ENCODE measurements around the gene ELFN1.

Gene ELFN1

DNA sequence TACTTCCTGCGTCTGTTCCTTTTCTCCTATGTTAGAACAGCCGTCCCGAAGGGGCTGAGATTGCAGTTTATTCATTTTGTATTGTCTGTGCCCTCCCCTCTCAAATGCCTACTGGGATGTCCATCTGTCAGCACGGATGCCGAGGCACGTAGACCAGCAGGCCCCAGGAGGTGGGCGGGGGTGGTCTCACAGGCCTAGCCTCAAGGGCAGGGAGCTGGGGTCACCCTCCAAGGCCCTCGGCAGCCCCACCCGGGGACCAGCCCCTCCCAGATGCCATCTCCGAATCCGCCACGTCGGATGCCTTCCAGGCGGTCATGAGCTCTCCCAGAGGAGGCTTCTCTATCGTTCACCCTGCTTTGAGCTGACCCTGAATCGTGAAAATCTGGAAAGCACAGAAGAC, 59.7 kb downstream of the ELFN1 start:
- no peak for DNase-seq

DNA sequence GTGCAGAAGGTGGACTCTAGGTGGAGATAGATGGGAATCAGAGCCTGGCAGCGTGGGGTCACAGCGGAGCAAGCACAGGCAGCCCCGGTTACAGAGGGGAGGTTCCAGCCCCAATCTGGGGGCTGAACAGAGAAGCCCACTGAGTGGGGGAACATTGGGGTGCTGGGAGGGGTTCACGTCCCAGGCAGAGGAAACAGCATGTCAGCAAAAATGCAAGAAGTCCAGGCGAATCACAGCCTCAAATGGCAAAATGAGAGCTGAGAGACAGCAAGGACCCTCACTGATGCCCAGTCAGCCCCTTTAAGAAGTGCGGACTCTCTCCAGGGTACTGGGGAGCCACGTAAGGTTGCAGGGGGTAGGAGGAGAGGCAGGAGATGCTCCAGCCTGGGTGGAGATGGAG, 62.0 kb downstream of the ELFN1 start:
- no peak for DNase-seq

DNA sequence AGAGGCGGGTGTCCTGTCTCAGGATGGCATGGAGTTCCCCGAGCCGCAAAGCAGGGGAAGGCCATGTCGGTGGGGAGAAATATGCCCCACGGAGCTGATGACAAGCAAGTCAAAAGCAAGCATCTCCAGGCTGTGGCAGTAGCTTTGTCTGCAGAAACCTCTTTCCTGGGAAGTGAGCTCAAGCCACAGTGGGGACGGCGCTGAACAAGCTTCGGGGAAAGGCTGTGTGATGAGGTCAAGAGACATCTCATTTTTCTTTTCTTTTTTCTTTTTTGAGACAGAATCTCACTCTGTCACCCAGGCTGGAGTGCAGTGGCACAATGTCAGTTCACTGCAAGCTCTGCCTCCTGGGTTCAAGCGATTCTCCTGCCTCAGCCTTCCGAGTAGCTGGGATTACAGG, 62.6 kb downstream of the ELFN1 start:
- no peak for DNase-seq

DNA sequence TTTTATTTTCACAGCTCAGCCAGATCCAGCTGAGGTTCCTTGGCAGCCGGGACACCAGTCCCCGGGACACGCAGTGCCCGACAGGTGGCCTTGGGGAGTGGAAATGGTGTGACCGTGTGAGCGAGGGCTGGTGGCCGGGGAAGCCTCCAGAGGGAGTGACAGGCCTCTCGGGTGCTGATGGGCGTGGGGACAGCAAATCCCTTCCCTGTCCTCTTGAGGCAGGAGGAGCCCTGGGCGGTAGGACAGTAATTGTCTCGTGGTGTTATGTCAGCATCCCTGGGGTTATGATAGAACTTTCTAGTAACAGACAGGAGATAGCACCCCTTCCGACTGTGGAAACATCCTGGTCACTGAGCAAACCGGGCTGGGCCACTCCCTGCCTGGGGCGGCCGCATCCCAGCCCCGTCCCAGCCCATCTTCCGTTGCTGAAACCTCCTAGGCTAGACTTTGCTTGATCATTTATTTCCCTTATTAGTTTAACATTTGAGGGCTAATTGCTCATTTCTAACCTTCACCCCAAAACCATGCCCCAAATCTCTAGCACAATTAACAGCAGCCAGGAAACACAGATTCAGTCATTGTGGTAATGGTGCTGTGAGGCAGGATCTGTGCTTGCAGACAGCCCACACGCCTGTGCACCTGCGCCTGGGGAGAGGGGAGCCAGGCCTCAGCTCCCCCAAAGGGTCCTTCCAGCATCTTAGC, 63.3 kb downstream of the ELFN1 start:
- DNase-seq, result no peak

DNA sequence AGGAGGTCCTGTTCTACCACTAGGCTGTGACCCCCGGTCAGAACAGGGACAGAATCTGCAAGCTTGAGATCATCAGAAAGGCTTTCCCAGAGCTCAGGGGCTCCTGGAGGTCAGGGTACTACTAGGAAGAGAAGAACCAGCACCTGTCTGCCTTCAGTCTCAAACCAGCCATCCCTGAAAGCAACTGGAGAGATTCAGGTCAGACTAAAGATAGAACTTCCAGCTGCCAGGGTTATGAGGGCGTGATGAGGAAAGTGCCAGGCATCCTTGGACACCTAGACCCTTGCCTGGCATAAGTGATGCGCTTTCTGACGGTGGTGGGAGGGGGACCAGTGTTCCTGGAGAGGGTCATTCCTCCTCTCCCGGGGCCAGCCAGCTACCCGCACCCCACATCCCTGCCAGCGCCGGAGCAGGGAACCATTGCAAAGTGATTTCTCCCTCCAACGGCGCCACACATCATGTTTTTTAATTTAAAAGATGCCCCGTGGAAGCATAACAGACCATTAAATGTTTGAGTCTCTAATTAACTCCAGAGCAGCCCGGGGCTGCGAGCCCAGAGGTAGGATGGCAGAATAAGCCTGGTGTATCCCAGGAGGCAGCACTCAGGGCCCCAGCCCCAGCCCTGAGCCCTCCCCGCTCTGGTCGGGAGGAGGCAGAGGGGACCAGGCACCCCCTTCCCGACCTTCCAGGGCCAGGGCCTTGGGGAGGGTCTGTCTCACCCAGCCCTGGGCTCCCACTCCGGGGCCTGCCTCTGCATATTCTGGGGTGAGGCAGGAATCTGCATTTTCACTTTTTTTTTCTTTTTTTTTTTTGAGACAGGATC, 64.0 kb downstream of the ELFN1 start:
- DNase-seq, result no peak

DNA sequence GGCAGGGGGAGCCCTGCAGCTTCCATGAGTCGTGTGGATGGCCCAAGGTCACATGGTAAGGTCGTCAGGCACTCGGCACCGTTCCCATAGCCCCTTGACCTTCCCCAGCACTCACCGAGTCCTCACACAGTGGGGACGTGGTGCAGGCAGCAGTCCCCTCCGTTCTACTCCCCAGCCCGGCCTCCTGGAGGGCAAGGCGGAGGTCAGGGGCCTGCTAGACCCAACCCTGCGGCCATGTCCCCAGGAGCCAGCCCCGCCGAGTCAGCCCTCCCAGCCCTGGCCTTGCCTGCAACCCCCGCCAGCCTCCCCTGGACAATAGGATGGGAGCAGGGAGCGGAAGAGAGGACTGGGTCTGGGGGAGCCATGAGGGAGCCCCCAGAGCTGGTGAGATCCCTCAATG, 65.2 kb downstream of the ELFN1 start:
- DNase-seq, result no peak

DNA sequence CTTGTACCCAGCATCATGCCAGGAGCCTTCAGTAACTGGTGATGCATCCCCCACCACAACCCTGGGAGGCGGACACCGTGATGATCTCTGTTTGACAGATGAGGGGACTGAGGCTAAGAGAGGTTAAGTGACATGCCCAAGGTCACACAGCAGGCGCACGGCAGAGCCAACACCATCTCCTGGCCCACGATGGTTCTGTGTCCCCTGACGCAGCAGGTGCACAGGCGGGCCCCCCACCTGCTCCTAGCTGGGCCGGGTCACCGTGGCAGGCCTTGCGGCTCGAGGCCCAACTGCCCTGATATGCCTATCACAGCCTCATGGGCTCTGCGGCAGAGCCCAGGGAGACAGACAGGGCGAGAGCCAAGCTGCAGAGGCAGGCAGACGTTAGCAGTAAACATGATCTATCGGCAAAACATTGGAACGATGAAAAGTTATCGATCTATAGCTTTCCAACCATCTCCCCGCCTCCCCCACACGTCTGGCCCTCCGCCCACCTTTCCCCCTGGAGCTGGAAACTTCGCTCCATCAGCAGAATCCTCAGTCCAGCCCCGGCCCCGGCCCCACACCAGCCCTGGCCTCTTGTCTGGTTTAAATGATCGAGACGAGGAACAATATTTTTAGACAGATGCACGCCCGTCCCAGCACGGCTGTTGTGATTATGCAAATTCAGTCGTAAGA, 65.9 kb downstream of the ELFN1 start:
- no peak for DNase-seq

DNA sequence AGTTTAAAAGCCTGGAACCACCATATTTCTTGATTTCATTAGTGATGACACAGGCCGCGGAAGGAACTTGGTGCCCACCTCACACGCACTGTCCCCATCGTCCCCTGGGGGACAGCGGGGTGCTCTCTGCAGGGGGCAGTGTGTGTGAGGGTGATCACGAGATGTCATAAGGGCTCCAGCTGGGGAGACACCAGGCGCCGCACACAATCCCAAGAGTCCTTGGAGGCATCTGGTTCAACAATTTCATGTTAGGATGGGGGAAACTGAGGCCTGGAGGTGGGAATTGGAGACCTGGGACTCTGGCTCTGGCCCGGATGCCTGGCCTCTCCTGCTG, 66.4 kb downstream of the ELFN1 start:
- DNase-seq, result no peak

DNA sequence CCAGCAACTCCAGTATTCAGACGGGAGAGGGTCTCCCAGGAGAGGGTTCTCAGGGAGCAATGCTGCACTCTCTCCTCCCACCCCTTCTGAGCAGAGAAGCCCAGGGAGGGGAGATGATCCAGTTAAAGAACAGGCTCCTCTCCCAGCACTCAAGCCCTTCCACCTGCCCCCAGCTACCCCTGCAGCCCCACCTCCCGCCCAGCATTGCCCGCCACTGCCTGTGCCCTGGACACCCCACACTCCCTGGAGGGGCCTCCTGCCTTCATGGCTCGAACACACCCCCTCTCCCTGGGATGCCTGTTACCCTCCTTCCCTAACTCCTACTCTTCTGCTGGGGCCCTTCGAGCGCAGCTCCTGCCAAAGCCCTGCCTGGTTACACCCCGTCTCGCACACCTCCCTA, 66.8 kb downstream of the ELFN1 start:
- DNase-seq, result no peak

DNA sequence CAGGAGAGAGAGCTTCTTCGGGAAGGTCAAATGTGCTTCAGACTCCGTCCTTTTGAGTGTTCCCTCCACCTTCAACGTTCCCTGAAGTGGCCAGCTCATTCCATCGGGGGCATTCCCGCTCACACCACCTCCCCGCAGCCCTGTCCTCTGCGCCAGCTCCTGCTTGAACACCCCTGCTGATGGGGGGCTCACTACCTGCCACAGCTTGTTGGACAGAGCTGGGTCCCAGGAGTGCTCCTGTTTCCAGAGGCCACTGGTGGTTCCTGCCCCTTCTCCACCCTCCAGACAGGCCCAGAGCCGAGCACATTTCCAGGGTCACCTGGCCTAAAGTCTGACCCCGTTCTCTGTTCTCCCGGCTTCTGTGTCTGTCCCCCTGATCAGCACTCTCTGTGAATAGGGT, 67.4 kb downstream of the ELFN1 start:
- DNase-seq, result no peak

DNA sequence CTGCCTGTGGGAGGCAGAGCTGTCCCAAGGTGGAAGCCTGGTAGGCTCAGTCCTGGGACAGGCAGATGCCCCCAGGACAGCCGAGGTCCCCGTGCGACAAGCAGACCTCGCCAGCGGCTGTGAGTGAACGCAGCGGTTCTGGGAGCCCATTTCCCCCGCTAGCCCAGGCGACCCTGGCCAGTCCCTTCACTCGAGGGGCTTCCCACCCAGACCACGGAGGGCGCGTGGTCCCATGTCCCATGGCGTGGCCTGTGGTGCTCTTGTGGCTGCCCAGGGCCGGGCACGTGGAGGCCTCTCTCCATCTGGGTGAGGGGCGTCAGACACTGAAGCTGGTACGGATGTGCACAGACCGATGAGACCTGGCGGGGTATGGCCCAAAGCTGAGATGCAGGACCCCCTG, 67.9 kb downstream of the ELFN1 start:
- no peak for DNase-seq

DNA sequence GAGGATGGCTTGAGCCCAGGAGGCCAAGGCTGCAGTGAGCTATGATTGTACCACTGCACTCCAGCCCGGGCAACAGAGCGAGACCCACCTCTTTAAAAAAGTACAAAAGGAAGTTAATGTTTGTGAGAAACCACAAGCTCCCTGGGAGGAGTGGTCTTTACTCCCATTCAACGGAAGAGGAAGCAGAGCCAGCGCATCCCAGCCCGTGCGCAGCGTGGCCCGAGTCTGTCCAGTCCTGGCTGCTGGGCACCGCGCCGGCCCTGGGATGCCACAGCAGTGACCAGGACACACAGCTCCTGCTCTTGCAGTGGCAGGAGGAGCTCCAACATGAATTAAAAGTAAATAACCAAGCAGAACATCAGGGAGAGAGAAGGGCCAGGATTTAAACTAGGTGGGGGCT, 68.4 kb downstream of the ELFN1 start:
- no peak for DNase-seq

DNA sequence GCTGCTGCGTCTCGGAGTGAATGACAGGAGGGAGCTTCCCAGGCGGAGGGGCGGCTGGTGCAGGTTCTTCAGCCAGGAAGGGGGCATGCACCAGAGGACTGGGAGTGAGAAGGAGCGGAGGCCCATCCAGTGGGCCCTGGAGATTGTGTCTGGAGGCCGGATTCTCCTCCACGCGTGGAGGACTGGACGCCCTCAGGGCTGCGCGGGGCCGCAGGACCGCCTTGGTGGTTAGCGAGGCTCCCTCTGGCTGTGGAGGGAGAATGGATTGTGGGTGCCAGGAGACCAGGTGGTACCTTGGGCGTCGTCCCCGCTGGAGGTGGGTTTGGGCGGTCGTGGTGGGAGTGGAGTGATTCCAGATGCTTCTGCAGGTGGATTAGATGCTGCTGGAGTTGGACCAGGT, 68.9 kb downstream of the ELFN1 start:
- DNase-seq, result no peak

DNA sequence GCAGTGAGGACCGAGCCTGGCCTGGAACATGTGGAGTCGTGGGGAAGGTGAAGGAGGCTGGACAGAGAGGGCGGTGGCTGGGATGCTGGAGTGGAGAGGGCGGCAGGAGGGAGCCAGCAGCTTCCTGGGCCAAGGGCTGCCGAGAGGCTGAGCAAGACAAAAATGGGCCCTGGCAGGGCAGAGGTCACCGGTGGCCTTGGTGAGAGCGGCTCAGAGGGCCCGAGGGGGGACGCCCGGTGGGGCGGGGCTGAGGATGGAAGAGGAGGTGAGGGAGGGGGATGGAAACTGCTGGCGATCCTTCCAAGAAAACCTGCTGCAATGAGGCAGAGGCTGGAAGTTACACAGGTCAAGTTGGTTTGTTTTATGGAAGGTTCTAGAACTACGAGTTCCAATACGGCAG, 69.5 kb downstream of the ELFN1 start:
- no peak for DNase-seq

DNA sequence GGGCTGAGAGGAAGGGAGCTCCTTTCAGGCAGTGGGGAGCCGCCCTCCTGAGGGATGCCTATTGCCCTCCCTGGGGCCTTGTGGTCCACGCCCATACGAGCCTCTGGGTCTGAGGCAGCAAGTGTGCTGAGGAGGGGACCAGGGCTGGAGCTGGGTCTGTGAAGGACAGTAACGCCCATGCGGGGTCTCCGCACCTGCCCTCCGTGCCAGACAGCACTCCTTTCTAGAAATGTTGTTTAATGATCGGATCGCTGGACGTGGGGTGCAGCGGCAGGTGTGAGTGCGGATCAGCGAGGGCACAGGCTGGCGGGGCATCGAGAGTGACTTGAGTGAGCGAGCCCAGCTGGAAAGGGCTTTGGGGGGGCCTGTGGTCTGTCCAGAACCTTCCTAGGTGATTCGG, 70.1 kb downstream of the ELFN1 start:
- no peak for DNase-seq

DNA sequence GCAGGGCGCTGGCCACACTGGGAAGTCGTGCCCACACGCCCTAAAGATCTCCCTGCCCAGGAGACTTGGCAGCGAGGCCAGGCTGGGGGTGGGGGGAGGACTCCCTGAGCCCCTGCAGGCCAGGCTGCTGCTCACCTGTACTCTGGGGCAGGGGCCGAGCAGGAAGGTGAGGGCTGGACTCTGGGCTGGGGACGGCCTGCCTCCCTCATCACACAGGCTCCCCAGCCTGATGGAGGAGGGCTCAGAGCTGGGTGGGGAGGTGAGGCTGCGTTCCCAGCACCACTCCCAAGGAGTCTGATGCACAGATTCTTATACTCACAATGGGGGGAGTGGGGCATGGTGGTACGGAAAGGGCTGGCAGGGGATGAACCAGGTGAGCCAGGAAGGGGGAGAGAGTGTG, 71.2 kb downstream of the ELFN1 start:
- no peak for DNase-seq

DNA sequence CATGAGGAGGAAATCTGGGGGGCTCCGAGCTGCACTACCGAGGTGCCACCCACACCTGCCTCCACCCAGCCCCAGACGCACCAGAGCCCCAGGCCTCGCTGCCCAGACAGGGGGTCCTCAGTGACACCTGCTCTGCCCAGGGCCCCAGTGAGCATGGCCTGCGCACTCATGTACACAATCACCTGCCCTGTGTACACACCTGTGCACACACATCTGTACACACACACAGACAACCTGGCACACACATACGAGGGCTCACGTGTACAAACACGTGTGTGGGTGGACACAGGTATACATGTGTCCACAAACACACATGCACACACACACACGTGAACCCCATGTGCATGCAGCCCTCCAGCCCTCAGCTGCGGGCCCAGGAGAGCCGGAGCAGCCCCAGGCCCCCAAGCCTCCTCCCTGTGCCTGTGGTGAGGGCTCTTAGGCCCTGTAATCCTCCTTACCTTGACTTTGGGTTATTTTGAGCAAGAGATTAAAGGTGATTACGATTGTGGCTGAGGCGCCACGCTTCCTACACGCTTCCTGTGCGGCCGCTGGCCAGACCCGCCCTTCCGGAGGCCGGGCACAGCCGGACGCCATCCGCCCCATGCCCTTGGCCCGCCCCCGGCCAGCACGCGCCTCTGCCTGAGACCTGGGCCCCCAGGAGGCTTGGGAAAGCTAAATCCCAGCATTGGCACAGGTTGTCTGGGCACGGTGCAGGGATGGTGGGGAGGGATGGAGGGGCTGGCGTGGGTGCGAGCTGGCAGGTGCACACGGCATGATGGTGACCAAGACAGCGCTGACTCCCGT, 71.9 kb downstream of the ELFN1 start:
- DNase-seq, result no peak

DNA sequence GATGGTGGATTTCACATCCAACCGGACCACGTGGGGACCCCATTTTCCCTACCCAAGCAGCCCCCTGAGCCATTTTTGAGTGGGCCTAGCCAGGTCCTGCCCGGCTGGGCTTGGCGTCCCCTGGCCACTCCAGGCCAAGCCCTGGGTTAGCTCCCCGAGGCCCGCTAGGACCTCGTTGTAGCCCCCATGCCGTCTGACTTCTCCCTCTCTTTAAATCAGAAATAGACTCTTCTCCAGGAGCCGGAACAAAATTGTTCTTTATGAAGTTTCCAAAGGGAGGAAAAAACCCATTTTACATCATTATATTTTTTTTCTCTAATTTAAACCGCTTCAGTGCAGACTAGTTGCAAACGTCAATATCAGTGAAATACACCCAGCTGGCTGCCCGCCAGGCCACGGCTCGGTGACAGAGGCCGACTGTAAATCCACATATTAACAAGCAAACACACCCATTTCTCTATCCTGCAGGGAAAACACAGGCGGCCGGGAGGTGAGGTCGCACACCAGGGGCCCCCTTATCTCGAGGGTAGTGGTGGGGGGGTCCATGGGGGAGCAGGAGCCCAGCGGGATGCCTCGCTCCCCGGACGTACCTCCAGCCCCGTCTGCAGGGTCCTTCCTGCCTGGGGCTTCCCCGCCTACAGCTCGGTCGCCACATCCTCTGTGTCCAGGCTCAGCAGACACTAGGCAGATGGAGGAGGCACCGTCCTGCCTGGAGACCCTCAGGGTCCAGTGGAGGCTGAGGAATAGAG, 72.7 kb downstream of the ELFN1 start:
- peak; percentile 52 for DNase-seq

DNA sequence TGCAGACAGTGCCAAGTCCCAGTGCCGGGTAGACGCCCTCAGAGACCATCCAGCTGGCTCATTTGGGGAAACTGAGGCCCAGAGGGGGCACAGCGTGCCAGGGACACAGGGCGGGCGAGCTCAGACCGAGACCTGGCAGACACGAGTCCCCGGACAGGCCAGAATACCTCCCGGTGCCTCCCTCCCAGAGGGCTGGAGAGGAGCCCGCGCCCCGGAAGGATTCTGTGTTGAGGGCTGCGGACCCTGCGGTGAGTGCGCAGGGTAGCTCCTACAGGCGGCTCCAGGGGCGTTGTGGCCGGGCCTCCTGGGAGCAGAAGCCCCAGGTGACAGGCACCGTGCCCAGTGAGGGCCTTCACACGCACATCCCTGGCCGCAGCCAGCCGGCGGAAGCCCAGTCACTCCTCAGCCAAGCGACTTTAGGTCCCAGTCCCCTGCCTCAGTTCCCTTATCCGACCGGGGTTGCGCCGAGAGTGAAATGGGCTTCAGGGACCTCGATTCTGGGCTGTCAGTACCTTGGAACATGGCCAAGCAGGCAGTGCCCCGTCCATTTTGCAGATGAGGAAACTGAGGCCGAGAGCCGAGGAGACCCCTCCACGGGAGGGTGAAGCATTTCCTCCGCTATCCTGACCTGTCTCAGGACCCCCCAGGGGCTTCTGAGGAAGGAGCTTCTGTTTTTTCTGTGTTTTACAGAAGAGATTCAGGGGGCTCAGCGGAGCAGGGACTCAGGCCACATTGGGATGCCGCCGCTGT, 73.6 kb downstream of the ELFN1 start:
- DNase-seq, result peak; percentile 31

DNA sequence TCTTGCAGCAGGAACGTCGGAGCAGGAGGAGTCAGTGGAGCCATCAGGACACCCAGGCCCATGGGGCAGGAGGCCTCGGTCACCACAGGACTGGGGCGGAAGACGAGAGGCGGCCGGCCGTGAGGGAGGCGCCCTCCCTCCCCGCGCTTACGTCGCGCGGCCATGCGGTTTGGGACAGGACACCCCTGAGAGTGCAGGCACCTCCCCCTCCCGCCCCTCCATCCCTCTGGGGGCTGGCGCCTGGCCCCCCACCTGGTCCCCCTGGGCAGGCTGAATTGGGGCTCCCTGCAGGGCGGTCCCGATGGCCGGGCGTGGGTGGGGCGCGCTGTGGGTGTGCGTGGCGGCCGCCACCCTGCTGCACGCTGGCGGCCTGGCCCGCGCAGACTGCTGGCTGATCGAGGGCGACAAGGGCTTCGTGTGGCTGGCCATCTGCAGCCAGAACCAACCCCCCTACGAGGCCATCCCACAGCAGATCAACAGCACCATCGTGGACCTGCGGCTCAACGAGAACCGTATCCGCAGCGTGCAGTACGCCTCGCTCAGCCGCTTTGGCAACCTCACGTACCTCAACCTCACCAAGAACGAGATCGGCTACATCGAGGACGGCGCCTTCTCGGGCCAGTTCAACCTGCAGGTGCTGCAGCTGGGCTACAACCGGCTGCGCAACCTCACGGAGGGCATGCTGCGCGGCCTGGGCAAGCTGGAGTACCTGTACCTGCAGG, 74.4 kb downstream of the ELFN1 start:
- no peak for DNase-seq

DNA sequence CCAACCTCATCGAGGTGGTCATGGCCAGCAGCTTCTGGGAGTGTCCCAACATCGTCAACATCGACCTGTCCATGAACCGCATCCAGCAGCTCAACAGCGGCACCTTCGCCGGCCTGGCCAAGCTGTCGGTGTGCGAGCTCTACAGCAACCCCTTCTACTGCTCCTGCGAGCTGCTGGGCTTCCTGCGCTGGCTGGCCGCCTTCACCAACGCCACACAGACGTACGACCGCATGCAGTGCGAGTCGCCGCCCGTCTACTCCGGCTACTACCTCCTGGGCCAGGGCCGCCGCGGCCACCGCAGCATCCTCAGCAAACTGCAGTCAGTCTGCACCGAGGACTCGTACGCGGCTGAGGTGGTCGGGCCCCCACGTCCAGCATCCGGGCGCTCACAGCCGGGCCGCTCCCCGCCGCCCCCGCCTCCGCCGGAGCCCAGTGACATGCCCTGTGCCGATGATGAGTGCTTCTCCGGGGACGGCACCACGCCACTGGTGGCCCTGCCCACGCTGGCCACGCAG, 75.0 kb downstream of the ELFN1 start:
- DNase-seq, result no peak
